ENCODE data around the gene PID1.

The PID1 gene

DNA sequence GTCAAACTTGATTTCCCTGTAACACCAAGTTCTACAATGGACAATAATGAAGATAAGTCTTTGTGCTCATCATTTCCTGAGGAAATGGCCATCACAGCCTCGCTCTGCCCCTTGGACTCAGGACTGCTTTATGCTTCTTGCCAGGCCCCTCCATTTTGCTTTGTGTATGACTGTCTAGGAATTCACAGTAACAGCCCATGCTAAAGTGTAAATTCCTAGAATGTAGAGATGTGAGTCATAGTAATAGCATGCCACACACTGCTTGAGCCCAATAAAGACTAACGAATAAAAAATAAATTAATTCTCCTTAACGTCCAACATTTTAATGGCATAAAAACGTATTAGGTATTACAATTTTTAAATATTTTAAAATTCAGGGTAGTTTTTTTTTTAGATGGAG, 226.5 kb downstream of the PID1 start:
- Histone ChIP-seq H3K27me3 (ENCODE audit: control insufficient read depth, insufficient read depth, low read length) (no peaks in the 10 kb centered on the region), H3K4me3 (ENCODE audit: low read length) (no peak overlapping the region), H3K36me3 (ENCODE audit: control insufficient read depth, insufficient read depth, low read length) (no peaks in the 10 kb centered on the region), H3K4me1 (ENCODE audit: control insufficient read depth, insufficient read depth, low read length) (no peaks in the 10 kb centered on the region), H3K27ac (ENCODE audit: low read depth, low read length) (no peak overlapping the region), H3K9ac (ENCODE audit: low read length) (no peak overlapping the region)

DNA sequence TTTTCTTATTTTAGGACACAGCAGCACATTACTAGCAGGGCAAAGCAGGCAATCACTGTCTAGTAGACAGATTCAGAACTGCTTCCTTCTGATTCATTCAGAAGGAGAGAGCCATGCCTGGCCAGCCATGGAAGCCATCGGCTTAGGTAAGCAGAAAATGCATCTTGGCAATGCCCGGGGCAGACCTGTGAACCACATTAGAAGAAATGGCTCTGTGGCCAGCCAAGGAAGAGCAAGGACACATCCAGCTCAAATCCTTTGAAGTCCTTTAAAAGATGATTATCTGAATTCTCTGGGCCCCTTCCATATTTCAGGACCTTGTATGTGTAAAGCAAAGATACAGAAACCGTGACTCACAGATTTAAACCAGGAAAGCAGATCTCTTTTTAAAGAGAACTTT, 227.4 kb downstream of the PID1 start:
- no peak overlapping the region for H3K27ac ChIP-seq (ENCODE audit: low read depth, low read length)
- H3K4me3 ChIP-seq (ENCODE audit: low read length): no peak overlapping the region
- H3K27me3 ChIP-seq (ENCODE audit: control insufficient read depth, insufficient read depth, low read length): no peaks in the 10 kb centered on the region
- H3K9ac ChIP-seq (ENCODE audit: low read length): no peak overlapping the region
- H3K4me1 ChIP-seq (ENCODE audit: control insufficient read depth, insufficient read depth, low read length): no peaks in the 10 kb centered on the region
- no peaks in the 10 kb centered on the region for H3K36me3 ChIP-seq (ENCODE audit: control insufficient read depth, insufficient read depth, low read length)

DNA sequence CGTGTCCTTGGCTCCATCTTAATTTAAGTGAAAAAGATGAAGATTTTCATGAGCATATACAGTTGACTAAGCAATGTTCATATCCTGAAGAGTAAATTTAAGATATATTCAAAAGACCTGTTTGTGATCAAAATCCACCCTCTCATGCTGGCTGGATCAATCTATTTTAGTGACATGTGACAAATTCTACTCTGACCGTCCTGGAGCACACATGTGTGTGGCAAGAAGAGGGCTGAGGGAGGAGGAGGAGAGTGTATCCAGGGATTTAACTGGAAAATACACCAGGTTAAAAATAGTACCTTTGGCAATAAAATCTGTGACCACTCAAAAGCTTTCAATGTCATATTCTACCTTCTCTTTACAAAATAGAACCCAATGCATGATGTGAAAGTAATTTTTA, 228.7 kb downstream of the PID1 start:
- H3K27me3 ChIP-seq (ENCODE audit: control insufficient read depth, insufficient read depth, low read length): no peaks in the 10 kb centered on the region
- H3K4me3 ChIP-seq (ENCODE audit: low read length): no peak overlapping the region
- H3K4me1 ChIP-seq (ENCODE audit: control insufficient read depth, insufficient read depth, low read length): no peaks in the 10 kb centered on the region
- H3K36me3 ChIP-seq (ENCODE audit: control insufficient read depth, insufficient read depth, low read length): no peaks in the 10 kb centered on the region
- no peak overlapping the region for H3K27ac ChIP-seq (ENCODE audit: low read depth, low read length)
- H3K9ac ChIP-seq (ENCODE audit: low read length): no peak overlapping the region

DNA sequence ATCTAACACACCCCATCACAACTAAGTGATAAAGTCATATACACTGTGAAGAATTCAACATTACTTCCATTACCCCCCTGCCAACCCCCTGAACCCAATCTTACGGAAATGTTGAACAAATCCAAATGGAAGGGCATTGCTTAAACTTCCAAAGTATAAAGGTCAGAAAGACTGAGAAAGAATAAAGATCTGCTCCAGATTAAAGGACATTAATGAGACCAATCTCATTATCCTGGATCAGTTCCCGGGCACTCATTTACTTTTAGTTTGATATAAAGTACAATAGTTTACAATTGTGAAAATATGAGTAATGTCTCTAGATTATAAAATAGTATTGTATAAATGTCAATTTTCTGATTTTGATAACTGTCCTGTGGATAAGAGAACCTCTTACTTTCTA, 229.4 kb downstream of the PID1 start:
- Histone ChIP-seq H3K27me3 (ENCODE audit: control insufficient read depth, insufficient read depth, low read length) (no peaks in the 10 kb centered on the region), H3K9ac (ENCODE audit: low read length) (no peak overlapping the region), H3K4me3 (ENCODE audit: low read length) (no peak overlapping the region), H3K36me3 (ENCODE audit: control insufficient read depth, insufficient read depth, low read length) (no peaks in the 10 kb centered on the region), H3K4me1 (ENCODE audit: control insufficient read depth, insufficient read depth, low read length) (no peaks in the 10 kb centered on the region), H3K27ac (ENCODE audit: low read depth, low read length) (no peak overlapping the region)

DNA sequence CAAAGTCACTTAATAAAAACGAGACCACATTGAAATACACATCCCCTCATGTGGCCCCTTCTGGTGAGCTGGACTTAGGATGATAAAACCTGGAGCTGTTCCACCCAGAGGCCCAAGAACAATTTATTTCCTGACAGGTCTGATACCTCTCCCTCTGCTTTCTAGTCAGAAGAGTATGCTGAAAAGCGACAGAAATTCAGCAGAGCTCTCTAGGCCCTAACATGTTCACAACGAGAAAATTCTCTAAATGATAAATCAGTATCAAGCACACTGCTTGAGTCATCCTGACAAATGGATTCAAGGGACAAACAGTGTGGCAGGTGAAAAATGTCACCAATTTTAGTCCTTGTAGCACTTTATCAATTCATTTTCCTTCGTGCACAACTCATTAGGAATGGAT, 233.5 kb downstream of the PID1 start:
- H3K4me3 ChIP-seq (ENCODE audit: low read length): no peak overlapping the region
- no peak overlapping the region for H3K9ac ChIP-seq (ENCODE audit: low read length)
- no peak overlapping the region for H3K27ac ChIP-seq (ENCODE audit: low read depth, low read length)
- H3K36me3 ChIP-seq (ENCODE audit: control insufficient read depth, insufficient read depth, low read length): no peaks in the 10 kb centered on the region
- H3K27me3 ChIP-seq (ENCODE audit: control insufficient read depth, insufficient read depth, low read length): no peaks in the 10 kb centered on the region
- H3K4me1 ChIP-seq (ENCODE audit: control insufficient read depth, insufficient read depth, low read length): no peaks in the 10 kb centered on the region

DNA sequence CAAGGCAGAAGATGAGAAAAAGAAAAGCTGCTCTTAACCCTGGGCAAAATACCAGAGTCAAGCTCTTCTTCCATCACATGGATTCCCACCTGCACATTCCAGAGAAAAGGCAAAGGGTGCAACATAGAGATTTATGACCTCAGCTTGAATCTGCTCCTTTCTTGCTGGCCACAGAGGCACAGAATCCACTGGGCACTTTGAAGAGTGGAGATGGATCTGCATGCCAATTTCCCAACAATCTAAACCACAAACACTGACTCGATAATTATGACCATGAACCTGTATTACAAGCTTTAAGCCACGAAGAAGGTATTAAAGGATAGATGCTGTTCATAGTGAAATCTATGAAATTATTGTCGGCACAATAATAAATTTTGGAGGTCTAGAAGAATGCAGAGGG, 237.3 kb downstream of the PID1 start:
- H3K4me1 ChIP-seq (ENCODE audit: control insufficient read depth, insufficient read depth, low read length): no peaks in the 10 kb centered on the region
- no peak overlapping the region for H3K9ac ChIP-seq (ENCODE audit: low read length)
- no peak overlapping the region for H3K27ac ChIP-seq (ENCODE audit: low read depth, low read length)
- H3K27me3 ChIP-seq (ENCODE audit: control insufficient read depth, insufficient read depth, low read length): no peaks in the 10 kb centered on the region
- H3K36me3 ChIP-seq (ENCODE audit: control insufficient read depth, insufficient read depth, low read length): no peaks in the 10 kb centered on the region
- H3K4me3 ChIP-seq (ENCODE audit: low read length): no peak overlapping the region

DNA sequence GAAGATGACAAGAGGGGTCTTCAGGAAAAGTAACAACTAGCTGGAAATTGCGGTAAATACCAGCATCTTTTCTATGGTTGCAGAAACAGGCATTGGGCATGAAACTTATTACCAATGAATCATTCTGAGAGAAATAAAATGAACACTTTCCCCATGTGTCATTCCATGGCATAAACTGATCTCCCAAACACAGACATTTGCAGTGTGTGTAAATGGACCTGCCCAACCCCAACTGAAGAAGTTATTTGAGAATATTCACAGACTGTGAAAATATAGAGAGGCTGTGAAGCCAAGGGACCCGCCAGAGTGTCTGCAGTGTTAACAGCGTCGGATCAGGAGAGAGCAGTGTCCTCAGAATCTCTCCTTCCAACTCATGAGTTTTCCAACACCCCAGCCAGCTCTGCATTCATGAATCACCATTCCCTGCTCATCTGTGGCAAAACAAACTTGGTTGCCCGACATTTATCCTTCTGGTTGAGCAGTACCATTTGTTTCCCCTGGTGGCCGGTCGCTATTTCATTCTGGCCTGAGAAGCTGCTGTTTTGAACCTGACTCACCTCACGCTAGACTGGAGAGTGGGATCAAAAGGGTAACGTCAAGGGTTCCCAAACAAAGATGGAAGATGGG, 238.4 kb downstream of the PID1 start:
- no peak overlapping the region for H3K4me3 ChIP-seq (ENCODE audit: low read length)
- no peaks in the 10 kb centered on the region for H3K4me1 ChIP-seq (ENCODE audit: control insufficient read depth, insufficient read depth, low read length)
- H3K27me3 ChIP-seq (ENCODE audit: control insufficient read depth, insufficient read depth, low read length): no peaks in the 10 kb centered on the region
- no peak overlapping the region for H3K27ac ChIP-seq (ENCODE audit: low read depth, low read length)
- H3K9ac ChIP-seq (ENCODE audit: low read length): no peak overlapping the region
- H3K36me3 ChIP-seq (ENCODE audit: control insufficient read depth, insufficient read depth, low read length): no peaks in the 10 kb centered on the region

DNA sequence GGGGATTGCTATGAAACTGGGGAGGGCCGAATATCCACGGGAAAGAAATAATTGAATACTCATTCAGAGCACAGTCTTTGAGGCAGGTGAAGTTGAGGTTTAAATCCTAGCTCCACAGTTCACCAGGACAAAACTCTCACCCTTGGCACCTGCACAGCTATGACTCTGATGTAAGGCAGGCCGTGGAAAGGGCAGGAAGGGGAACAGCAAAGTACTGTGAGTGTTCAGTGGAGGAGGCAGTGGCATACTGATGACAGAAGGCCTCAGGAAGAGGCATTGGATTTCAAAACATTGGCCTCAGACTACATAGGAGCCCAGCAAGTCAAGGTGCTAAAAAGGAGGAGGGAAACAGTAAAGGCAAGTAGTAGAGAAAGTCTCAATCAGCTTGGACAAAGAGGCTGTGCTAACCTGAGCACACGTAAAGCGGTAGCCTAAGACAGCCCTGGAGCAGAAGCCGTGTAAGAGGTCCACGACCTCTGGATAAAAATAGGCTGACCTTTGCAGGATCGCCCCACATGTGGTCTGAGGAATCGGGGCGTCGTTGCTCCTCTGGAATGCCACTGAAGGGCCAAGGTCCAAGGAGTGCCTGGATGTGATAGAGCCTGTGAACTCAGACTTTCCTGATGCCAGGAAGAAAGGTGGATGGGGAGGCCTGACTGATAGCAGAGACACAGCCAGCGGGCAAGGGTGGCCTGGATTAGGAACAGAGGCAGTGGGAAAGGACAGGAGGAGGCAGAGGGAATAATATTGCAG, 243.6 kb downstream of the PID1 start:
- Histone ChIP-seq H3K27me3 (ENCODE audit: control insufficient read depth, insufficient read depth, low read length) (no peaks in the 10 kb centered on the region), H3K9ac (ENCODE audit: low read length) (no peak overlapping the region), H3K4me3 (ENCODE audit: low read length) (no peak overlapping the region), H3K36me3 (ENCODE audit: control insufficient read depth, insufficient read depth, low read length) (no peaks in the 10 kb centered on the region), H3K4me1 (ENCODE audit: control insufficient read depth, insufficient read depth, low read length) (no peaks in the 10 kb centered on the region), H3K27ac (ENCODE audit: low read depth, low read length) (no peak overlapping the region)

DNA sequence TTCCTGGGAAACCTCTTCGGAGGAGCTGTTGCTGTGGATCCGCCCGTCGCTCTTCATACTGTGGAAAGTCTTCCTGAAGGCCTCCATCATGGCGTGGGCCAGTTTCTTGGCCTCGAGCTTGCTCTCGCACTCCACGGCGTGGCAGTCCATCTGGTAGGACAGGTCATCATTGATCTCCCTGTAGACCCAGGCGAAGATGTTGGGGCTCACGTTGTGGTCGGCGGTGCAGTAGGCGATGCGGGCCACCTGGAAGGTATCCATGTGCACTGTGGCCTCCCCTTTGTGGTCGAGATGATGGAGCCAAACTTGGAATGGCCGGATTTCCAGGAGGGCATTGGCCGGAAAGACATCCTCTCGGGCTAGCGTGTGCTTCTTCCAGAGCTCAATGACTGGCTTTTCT, 245.4 kb downstream of the PID1 start:
- Histone ChIP-seq H3K4me3 (ENCODE audit: low read length) (no peak overlapping the region), H3K27me3 (ENCODE audit: control insufficient read depth, insufficient read depth, low read length) (no peaks in the 10 kb centered on the region), H3K4me1 (ENCODE audit: control insufficient read depth, insufficient read depth, low read length) (no peaks in the 10 kb centered on the region), H3K9ac (ENCODE audit: low read length) (no peak overlapping the region), H3K27ac (ENCODE audit: low read depth, low read length) (no peak overlapping the region), H3K36me3 (ENCODE audit: control insufficient read depth, insufficient read depth, low read length) (no peaks in the 10 kb centered on the region)

DNA sequence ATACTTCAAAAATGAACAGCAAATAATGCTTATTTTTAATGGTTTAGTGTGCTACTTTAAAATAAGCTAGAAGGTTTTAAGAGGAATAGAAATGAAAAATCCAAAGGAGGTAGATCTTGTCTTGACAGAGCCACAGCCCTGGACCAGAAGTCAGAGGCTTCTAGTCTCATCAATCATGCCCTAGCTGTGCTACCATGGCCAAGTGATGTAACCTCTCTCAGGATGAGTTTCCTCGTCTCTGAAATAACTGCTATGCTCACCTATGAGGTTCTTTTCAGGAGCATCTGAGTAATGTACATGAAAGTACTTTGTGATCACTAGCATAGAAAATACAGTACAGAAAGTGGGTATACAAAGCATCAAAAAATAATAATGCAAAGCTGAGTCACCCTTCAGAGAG, 248.4 kb downstream of the PID1 start:
- Histone ChIP-seq H3K36me3 (ENCODE audit: control insufficient read depth, insufficient read depth, low read length) (no peaks in the 10 kb centered on the region), H3K9ac (ENCODE audit: low read length) (no peak overlapping the region), H3K4me1 (ENCODE audit: control insufficient read depth, insufficient read depth, low read length) (no peaks in the 10 kb centered on the region), H3K27ac (ENCODE audit: low read depth, low read length) (no peak overlapping the region), H3K27me3 (ENCODE audit: control insufficient read depth, insufficient read depth, low read length) (no peaks in the 10 kb centered on the region), H3K4me3 (ENCODE audit: low read length) (no peak overlapping the region)

DNA sequence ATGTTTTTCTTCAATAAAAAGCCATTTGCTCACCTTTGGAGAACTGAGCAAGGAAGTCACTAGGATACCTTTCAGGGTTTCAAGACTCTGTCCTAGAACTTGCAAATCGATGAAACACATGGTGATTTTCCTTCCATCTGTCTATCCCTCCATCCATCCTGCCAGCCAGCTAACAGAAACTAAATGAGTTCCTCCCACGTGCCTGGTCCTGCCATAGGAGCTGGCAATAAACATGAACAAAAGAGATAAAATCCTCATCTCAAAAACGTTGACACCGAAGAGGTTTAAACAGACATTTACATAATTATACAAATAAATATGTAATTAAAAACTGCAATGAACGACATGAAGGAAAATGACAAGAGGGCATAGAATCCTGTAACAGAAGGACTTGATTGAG, 249.0 kb downstream of the PID1 start:
- H3K27me3 ChIP-seq (ENCODE audit: control insufficient read depth, insufficient read depth, low read length): no peaks in the 10 kb centered on the region
- no peak overlapping the region for H3K9ac ChIP-seq (ENCODE audit: low read length)
- H3K4me1 ChIP-seq (ENCODE audit: control insufficient read depth, insufficient read depth, low read length): no peaks in the 10 kb centered on the region
- no peaks in the 10 kb centered on the region for H3K36me3 ChIP-seq (ENCODE audit: control insufficient read depth, insufficient read depth, low read length)
- H3K4me3 ChIP-seq (ENCODE audit: low read length): no peak overlapping the region
- H3K27ac ChIP-seq (ENCODE audit: low read depth, low read length): no peak overlapping the region

DNA sequence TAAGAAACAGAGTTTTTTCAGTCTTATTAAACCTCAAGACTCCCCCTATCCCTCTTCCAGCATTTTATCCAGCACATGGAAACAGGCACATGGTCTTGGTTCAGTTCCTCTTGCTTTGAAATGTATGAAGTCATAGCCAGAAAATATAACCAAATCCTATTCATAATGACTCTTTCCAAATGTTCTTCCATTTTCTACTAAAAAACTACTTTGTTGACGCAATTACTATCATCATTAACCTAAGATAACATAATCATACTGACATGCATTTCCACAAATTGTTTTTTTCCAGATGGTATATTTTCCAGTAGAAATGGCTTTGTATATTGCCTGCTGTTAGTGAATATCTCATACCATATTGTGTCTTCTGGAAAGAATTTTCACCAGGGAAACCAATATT, 261.3 kb downstream of the PID1 start:
- no peak overlapping the region for H3K4me3 ChIP-seq (ENCODE audit: low read length)

DNA sequence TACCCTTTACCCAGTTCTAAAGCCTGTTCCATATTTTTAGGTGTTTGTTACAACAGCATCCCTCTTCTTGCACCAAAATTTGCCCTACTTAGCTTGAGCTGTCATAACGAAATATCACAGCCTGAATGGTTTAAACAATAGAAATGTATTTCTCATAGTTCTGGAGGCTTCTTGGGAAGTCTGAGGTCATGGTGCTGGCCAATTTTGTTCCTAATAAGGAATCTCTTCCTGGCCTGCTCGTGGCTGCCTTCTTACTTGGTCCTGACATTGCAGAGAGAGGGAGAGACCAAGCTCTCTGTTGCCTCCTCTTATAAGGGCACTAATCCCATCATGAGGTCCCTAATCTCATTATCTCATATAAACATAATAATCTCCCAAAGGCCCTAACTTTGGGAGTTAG, 267.8 kb downstream of the PID1 start:
- no peak overlapping the region for H3K4me3 ChIP-seq (ENCODE audit: low read length)

More for the DNA sequence above, 261.3 kb downstream of the PID1 start:
- H3K4me1 ChIP-seq (ENCODE audit: control insufficient read depth, insufficient read depth, low read length): no peaks in the 10 kb centered on the region
- no peaks in the 10 kb centered on the region for H3K36me3 ChIP-seq (ENCODE audit: control insufficient read depth, insufficient read depth, low read length)
- no peaks in the 10 kb centered on the region for H3K27me3 ChIP-seq (ENCODE audit: control insufficient read depth, insufficient read depth, low read length)
- H3K9ac ChIP-seq (ENCODE audit: low read length): no peak overlapping the region
- no peak overlapping the region for H3K27ac ChIP-seq (ENCODE audit: low read depth, low read length)

More for the DNA sequence above, 267.8 kb downstream of the PID1 start:
- Histone ChIP-seq H3K36me3 (ENCODE audit: control insufficient read depth, insufficient read depth, low read length) (no peaks in the 10 kb centered on the region), H3K9ac (ENCODE audit: low read length) (no peak overlapping the region), H3K27me3 (ENCODE audit: control insufficient read depth, insufficient read depth, low read length) (no peaks in the 10 kb centered on the region), H3K4me1 (ENCODE audit: control insufficient read depth, insufficient read depth, low read length) (no peaks in the 10 kb centered on the region), H3K27ac (ENCODE audit: low read depth, low read length) (no peak overlapping the region)
